ENCODE results near the gene BNIP2.

BNIP2 gene

DNA sequence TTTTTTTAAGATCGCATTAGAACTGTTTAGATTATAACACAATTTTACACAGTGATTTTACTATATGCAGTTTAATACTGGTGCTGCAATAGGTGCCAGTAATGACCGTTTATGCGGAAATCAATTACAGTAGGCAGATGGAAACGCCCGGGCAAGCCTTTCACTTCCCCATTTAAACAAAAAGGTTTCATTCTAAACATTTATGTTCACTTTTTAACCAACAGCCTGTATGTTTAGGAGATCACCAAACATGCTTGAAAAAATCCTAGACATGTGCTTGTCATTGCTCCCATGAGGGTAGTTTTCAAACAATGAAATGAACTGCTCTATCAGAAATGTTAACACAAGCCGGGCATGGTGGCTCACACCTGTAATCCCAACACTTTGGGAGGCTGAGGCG, 2.7 kb downstream of the BNIP2 start:
- DNase-seq (ENCODE audit: low spot score) = peak; percentile 69
- TF ChIP-seq, protein P1, sequence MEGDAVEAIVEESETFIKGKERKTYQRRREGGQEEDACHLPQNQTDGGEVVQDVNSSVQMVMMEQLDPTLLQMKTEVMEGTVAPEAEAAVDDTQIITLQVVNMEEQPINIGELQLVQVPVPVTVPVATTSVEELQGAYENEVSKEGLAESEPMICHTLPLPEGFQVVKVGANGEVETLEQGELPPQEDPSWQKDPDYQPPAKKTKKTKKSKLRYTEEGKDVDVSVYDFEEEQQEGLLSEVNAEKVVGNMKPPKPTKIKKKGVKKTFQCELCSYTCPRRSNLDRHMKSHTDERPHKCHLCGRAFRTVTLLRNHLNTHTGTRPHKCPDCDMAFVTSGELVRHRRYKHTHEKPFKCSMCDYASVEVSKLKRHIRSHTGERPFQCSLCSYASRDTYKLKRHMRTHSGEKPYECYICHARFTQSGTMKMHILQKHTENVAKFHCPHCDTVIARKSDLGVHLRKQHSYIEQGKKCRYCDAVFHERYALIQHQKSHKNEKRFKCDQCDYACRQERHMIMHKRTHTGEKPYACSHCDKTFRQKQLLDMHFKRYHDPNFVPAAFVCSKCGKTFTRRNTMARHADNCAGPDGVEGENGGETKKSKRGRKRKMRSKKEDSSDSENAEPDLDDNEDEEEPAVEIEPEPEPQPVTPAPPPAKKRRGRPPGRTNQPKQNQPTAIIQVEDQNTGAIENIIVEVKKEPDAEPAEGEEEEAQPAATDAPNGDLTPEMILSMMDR (IDR thresholded peaks at IDR 0.05; ENCODE audit: extremely low read depth, missing control alignments) = no peak

DNA sequence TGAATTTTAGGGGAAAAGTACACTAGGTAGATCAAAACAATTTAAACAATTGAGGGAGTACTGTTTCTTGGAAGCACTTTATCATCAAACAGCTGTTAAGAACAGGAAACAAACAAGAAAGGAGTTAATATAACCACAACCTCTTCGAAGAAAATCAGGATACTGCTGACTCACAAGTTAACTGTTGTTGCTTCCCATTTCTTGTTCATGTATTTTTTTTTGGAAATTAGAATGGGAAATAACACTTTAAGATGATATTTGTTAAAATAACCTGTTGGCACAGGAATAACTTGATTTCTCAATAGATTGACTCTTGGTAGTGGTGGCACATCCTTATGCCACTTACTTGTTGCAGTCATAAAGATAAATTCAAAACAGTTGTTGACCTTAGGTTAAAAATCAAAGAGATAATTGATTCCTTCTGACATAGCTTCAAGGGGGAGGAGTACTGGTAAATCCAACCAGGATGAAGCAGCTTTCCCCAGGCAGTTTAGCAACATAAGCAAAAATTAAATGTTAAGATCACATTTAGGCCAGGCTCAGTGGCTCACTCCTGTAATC, 3.3 kb downstream of the BNIP2 start:
- TF ChIP-seq, protein P1 (IDR thresholded peaks at IDR 0.05; ENCODE audit: extremely low read depth, missing control alignments) = no peak
- no peak for DNase-seq (ENCODE audit: low spot score)

GRCh38 chr15:59680870-59681269, 8.2 kb downstream of the BNIP2 start:
- no peak for DNase-seq (ENCODE audit: low spot score)
- TF ChIP-seq, protein P1 (IDR thresholded peaks at IDR 0.05; ENCODE audit: extremely low read depth, missing control alignments) = no peak

- TF ChIP-seq, protein P1 (IDR thresholded peaks at IDR 0.05; ENCODE audit: extremely low read depth, missing control alignments) = no peak
- no peak for DNase-seq (ENCODE audit: low spot score)
These were observed 8.8 kb downstream of the BNIP2 start for GRCh38 chr15:59680346-59680745.

GRCh38 chr15:59678620-59679019, 10.5 kb downstream of the BNIP2 start:
- TF ChIP-seq, protein P1 (IDR thresholded peaks at IDR 0.05; ENCODE audit: extremely low read depth, missing control alignments) = no peak
- DNase-seq (ENCODE audit: low spot score) = no peak

GRCh38 chr15:59678172-59678571, 10.9 kb downstream of the BNIP2 start:
- TF ChIP-seq, protein P1 (IDR thresholded peaks at IDR 0.05; ENCODE audit: extremely low read depth, missing control alignments) = no peak
- DNase-seq (ENCODE audit: low spot score) = no peak

DNA sequence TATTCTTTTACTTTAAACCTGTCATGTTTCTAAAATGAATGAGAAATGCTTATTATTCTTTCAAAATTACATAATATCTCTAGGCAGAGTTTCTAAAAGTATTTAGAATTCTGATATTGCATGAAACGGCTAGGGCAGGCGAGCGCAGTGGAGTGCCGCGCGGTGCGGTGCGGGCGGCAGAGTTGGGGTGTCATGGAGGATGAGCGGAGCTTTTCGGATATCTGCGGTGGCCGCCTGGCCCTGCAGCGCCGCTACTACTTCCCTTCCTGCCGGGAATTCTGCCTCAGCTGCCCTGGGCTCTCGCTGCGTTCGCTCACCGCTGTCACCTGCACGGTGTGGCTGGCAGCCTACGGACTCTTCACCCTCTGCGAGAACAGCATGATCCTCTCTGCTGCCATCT, 12.6 kb downstream of the BNIP2 start:
- DNase-seq (ENCODE audit: low spot score) = no peak
- TF ChIP-seq, protein P1 (IDR thresholded peaks at IDR 0.05; ENCODE audit: extremely low read depth, missing control alignments) = no peak

Data from GM20000 (cell line).